Keratinocyte (primary cell): ENCODE results near the gene CCDC88B.

Source experiments
- EZH2 ChIP-seq: IDR thresholded peaks from one replicate; pipeline ENCODE4 v1.6.1; 2012; ENCODE audit warnings: inconsistent platforms, mild to moderate bottlenecking, low read length, moderate library complexity
- TF ChIP-seq, protein P1 (sequence below), 3 experiments: IDR thresholded peaks in 1 of 3; conservative IDR thresholded peaks in 1 of 3; optimal IDR thresholded peaks in 1 of 3; 2 replicates in 2 of 3; 3 replicates in 1 of 3; pipeline versions ENCODE3 to v1.5.1; 2011; ENCODE audit warnings: low read length in 3 of 3, mild to moderate bottlenecking in 3 of 3, moderate library complexity in 2 of 3, control low read depth in 1 of 3, inconsistent platforms in 1 of 3; ENCODE audit not compliant: insufficient read depth in 2 of 3; ENCODE audit errors: extremely low read depth in 1 of 3

DNA sequence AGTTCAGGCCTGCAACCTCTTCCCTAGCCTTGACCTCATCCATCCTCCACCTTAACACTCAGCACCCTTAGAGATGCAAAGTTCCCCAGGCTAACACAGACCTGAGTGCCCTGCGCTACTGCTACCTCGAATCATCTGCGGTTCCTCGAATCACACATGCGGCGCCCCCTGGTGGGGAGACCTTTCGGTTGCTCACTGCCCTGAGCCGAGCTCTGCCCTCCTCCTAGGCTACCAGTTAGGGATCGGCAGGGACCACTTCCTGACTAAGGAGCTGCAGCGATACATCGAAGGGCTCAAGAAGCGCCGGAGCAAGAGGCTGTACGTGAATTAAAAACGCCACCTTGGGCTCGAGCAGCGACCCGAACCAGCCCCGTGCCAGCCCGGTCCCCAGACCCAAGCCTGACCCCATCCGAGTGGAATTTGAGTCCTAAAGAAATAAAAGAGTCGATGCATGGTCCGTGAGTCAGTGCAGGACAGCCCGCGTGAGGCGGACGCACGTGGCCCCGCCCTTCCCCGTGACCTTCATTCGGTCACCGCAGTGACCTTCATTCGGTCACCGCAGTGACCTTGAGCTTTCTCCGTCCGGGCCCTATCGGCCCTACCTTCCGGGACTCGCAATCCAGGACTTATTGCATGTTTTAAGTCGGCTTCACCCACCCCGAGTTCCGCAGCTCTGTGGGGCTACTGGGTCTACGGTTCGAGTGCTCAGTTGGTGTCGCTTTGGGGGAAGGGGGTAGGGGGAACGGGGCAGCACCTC, 35.5 kb upstream of the CCDC88B start:
- TF ChIP-seq EZH2: no peak
- TF ChIP-seq, protein P1, sequence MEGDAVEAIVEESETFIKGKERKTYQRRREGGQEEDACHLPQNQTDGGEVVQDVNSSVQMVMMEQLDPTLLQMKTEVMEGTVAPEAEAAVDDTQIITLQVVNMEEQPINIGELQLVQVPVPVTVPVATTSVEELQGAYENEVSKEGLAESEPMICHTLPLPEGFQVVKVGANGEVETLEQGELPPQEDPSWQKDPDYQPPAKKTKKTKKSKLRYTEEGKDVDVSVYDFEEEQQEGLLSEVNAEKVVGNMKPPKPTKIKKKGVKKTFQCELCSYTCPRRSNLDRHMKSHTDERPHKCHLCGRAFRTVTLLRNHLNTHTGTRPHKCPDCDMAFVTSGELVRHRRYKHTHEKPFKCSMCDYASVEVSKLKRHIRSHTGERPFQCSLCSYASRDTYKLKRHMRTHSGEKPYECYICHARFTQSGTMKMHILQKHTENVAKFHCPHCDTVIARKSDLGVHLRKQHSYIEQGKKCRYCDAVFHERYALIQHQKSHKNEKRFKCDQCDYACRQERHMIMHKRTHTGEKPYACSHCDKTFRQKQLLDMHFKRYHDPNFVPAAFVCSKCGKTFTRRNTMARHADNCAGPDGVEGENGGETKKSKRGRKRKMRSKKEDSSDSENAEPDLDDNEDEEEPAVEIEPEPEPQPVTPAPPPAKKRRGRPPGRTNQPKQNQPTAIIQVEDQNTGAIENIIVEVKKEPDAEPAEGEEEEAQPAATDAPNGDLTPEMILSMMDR (optimal IDR thresholded peaks at IDR 0.05 in 1 of 3, IDR thresholded peaks at IDR 0.05 in 1 of 3, conservative IDR thresholded peaks at IDR 0.05 in 1 of 3; ENCODE audit: extremely low read depth in 1 of 3, insufficient read depth in 2 of 3, low read length in 3 of 3): peak; percentile 89 to 96 (median 94)
